ENCODE results near the gene RAPGEF3.

Gene RAPGEF3

GRCh38 chr12:47758834-47759690 lies at the start of gene RAPGEF3:
Gene RAPGEF3, minus strand, starts transcription at chr12:47758880. Its CDS starts 324 bp downstream, at chr12:47758556.
- peak; percentile 28 to 73 for DNase-seq

GRCh38 chr12:47808050-47808449 lies 49.4 kb upstream of the RAPGEF3 start:
- no peak for DNase-seq

- DNase-seq, result no peak
Measured at GRCh38 chr12:47807338-47807737, 48.7 kb upstream of the RAPGEF3 start.

- DNase-seq, result no peak
Measured at GRCh38 chr12:47805417-47805816, 46.7 kb upstream of the RAPGEF3 start.

GRCh38 chr12:47804171-47804570 lies 45.5 kb upstream of the RAPGEF3 start:
- no peak for DNase-seq

GRCh38 chr12:47803191-47803875 lies 44.7 kb upstream of the RAPGEF3 start:
- DNase-seq, result no peak

- DNase-seq, result no peak
Measured at GRCh38 chr12:47802312-47802711, 43.6 kb upstream of the RAPGEF3 start.

- no peak for DNase-seq
Measured at GRCh38 chr12:47801904-47802246, 43.2 kb upstream of the RAPGEF3 start.

- DNase-seq, result no peak
Measured at GRCh38 chr12:47801170-47801903, 42.7 kb upstream of the RAPGEF3 start.

GRCh38 chr12:47800582-47800981 lies 41.9 kb upstream of the RAPGEF3 start:
- DNase-seq, result no peak

GRCh38 chr12:47799357-47799955 lies 40.8 kb upstream of the RAPGEF3 start:
- DNase-seq, result no peak

GRCh38 chr12:47798382-47798948 lies 39.8 kb upstream of the RAPGEF3 start:
- DNase-seq, result no peak

GRCh38 chr12:47797441-47797840 lies 38.8 kb upstream of the RAPGEF3 start:
- no peak for DNase-seq

- DNase-seq, result no peak
Measured at GRCh38 chr12:47795814-47796411, 37.2 kb upstream of the RAPGEF3 start.

- DNase-seq, result no peak
Measured at GRCh38 chr12:47795121-47795813, 36.6 kb upstream of the RAPGEF3 start.

- DNase-seq, result no peak
Measured at GRCh38 chr12:47794679-47795078, 36.0 kb upstream of the RAPGEF3 start.

GRCh38 chr12:47793015-47793681 lies 34.5 kb upstream of the RAPGEF3 start:
- DNase-seq, result no peak

- no peak for DNase-seq
Measured at GRCh38 chr12:47791874-47792273, 33.2 kb upstream of the RAPGEF3 start.

- no peak for DNase-seq
Measured at GRCh38 chr12:47791351-47791746, 32.7 kb upstream of the RAPGEF3 start.

- no peak for DNase-seq
Measured at GRCh38 chr12:47790676-47791350, 32.1 kb upstream of the RAPGEF3 start.
